SU-DHL-6 (cell line): ENCODE data around the gene COL13A1.

Source experiments
- CTCF ChIP-seq: fragments of 200-600 bp; sonication (generic); IDR thresholded peaks from one replicate; pipeline ENCODE4 v1.5.1; 2017; ENCODE audit warnings: antibody characterized with exemption, mild to moderate bottlenecking, low read length, moderate library complexity; ENCODE audit not compliant: insufficient read depth, poor library complexity, severe bottlenecking
- EZH2phosphoT487 ChIP-seq: fragments of 200-600 bp; sonication (generic), shearing (Covaris generic); conservative IDR thresholded peaks from 2 replicates; pipeline ENCODE4 v1.6.1; 2018; ENCODE audit warnings: mild to moderate bottlenecking, antibody characterized with exemption, low read length, moderate library complexity, mixed read lengths

- no peak for TF ChIP-seq CTCF
- no peak for TF ChIP-seq EZH2phosphoT487
Observed at GRCh38 chr10:69884024-69884367, 82.3 kb downstream of the COL13A1 start.
